Measurements from ENCODE around the gene GALNT2.

DNA sequence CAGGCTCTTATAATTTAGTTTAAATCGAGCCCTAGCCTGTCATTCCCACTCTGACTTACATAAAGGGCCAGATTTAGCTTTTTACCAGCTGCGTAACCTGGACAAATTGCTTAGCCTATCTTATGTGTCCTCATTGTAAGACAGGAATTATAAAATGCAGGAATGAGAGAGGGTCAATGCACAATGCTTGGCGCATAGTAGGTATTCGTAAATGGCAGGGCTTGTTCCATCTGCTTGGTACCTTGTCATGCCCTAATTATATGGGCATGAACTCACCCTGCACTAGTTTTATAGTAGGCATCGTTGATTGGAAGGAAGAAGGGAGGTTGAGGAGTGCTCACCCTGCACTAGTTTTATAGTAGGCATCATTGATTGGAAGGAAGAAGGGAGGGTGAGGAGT, 108.8 kb downstream of the GALNT2 start:
- TF ChIP-seq, protein P1, sequence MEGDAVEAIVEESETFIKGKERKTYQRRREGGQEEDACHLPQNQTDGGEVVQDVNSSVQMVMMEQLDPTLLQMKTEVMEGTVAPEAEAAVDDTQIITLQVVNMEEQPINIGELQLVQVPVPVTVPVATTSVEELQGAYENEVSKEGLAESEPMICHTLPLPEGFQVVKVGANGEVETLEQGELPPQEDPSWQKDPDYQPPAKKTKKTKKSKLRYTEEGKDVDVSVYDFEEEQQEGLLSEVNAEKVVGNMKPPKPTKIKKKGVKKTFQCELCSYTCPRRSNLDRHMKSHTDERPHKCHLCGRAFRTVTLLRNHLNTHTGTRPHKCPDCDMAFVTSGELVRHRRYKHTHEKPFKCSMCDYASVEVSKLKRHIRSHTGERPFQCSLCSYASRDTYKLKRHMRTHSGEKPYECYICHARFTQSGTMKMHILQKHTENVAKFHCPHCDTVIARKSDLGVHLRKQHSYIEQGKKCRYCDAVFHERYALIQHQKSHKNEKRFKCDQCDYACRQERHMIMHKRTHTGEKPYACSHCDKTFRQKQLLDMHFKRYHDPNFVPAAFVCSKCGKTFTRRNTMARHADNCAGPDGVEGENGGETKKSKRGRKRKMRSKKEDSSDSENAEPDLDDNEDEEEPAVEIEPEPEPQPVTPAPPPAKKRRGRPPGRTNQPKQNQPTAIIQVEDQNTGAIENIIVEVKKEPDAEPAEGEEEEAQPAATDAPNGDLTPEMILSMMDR (IDR thresholded peaks at IDR 0.05; ENCODE audit: low read length), result no peak
- TF ChIP-seq EZH2 (optimal IDR thresholded peaks at IDR 0.05; ENCODE audit: low read depth, low read length), result no peak

Data from MM.1S (cell line).